HG03457 (cell line): ENCODE measurements around the gene QDPR.

ENCODE experiments used
- ATAC-seq: cut with Tn5 transposase; IDR thresholded peaks from one replicate; pipeline ENCODE4 v1.9.1; 2021; ENCODE audit warnings: moderate number of reproducible peaks; ENCODE audit not compliant: unreplicated experiment

The QDPR gene

GRCh38 chr4:17436750-17437090, 75.2 kb downstream of the QDPR start:
- ATAC-seq = no peak
